Ovary (tissue), 9 donors: ENCODE data around the gene SHC3. TPM values are rescaled to one million over a fixed set of nuclear protein-coding genes. Genes with fewer than 3 reads are reported as not detected.

Experiments used
- DNase-seq, 5 donors: peaks; one replicate each; pipeline ENCODE4 v3.0.0-alpha.2; 2019 to 2020
- H3K27ac ChIP-seq, 2 donors: fragments of 200-600 bp; one replicate each; pipeline versions ENCODE4 v1.5.1 to v1.8.0; 2019 to 2022
- H3K27me3 ChIP-seq: fragments of 200-600 bp; one replicate; pipeline ENCODE4 v1.8.0; 2022
- H3K36me3 ChIP-seq: fragments of 200-600 bp; sonication (generic); one replicate; pipeline ENCODE4 v1.5.1; 2019
- H3K4me1 ChIP-seq: one replicate; pipeline ENCODE4 v1.8.1; 2013; ENCODE audit warnings: mild to moderate bottlenecking, moderate library complexity; ENCODE audit not compliant: insufficient read depth
- H3K4me3 ChIP-seq: fragments of 200-600 bp; sonication (generic); one replicate; pipeline ENCODE4 v1.5.1; 2017
- H3K9me3 ChIP-seq, 2 donors: fragments of 200-600 bp in 1 of 2; sonication (generic) in 1 of 2; one replicate each; pipeline versions ENCODE4 v1.5.1 to v1.8.1; 2013 to 2019; ENCODE audit warnings: mild to moderate bottlenecking in 1 of 2, moderate library complexity in 1 of 2
- CTCF ChIP-seq, 3 donors: fragments of 450-650 bp in 2 of 3; fragments of 200-600 bp in 1 of 3; IDR thresholded peaks; one replicate each; pipeline versions ENCODE4 v1.5.1 to v1.8.0; 2016 to 2022; ENCODE audit warnings: antibody characterized with exemption in 3 of 3, mild to moderate bottlenecking in 1 of 3
- EP300 ChIP-seq: sonication (generic); formaldehyde crosslinking; IDR thresholded peaks from one replicate; pipeline ENCODE4 v1.6.1; 2017; ENCODE audit warnings: antibody characterized with exemption
- POLR2A ChIP-seq: fragments of 450-650 bp; IDR thresholded peaks from one replicate; pipeline ENCODE4 v1.6.1; 2017; ENCODE audit warnings: antibody characterized with exemption, mild to moderate bottlenecking, moderate library complexity
- WGBS, 3 donors: extraction: QIAGEN DNeasy Blood & Tissue Kit in 1 of 3; methylation state at CpG; one replicate each; pipeline versions ENCODE4 v1.1.5 to v1.1.7; 2013 to 2017; 5-methylcytosine and 5-hydroxymethylcytosine counted together
- intact Hi-C, 4 donors: fragments of 100-400 bp; cut with DNase I; formaldehyde crosslinking; loops; one replicate each; pipeline versions ENCODE4 v1.11.0 to v1.15.1; 2022 to 2023
- polyA plus RNA-seq, 2 donors: library from polyadenylated mRNA; stranded (reverse); fragments of 200-250 nt in 1 of 2; fragments of 350-450 nt in 1 of 2; fragmentation: Illumina TruSeq in 1 of 2; extraction: RNeasy Lipid Tissue Mini Kit (QIAGEN cat#74804) in 1 of 2; gene quantifications; one replicate each; pipeline ENCODE4 v1.2.3, GENCODE V29; 2013 to 2014
- total RNA-seq, 7 donors: library from RNA; depleted of rRNA in 2 of 7; stranded (reverse); fragments of >200 nt in 2 of 7; fragmentation: NEBNext Ultra II Directional in 3 of 7; extraction: Animal tissue kit (Norgen Biotek cat#: 25700) in 3 of 7; gene quantifications; one replicate each; pipeline versions ENCODE4 v1.1.0 to v1.2.4, GENCODE V29; 2016 to 2023
- donor health status: DM: no; HTN: no; CAD: no; lungs with moderate emphysema.
- donor health status: DM: no; HTN: no; CAD: no.
- donor health status: Bipolar disorder and iron deficiency.
- donor health status: DM: yes; HTN: yes; CAD: no.
- donor health status: DM: no; HTN: no; CAD: no.
- donor health status: DM: yes; HTN: yes; CAD: no.

The SHC3 gene
- total and polyA plus RNA-seq, 9 donors = 0.05 to 1.0 (median 0.46) TPM

- 67 to 75% (median 70%) methylated on average over 14 of the region's 14 CpGs for WGBS, 3 donors
- TF ChIP-seq POLR2A (no peak), EP300 (no peak), CTCF (IDR thresholded peaks at IDR 0.05) (no peak)
- no peak overlapping the region for H3K27ac ChIP-seq
- no peak for DNase-seq
- H3K27me3 ChIP-seq = no peaks in the 10 kb centered on the region
- H3K4me1 ChIP-seq = no peaks in the 10 kb centered on the region
- no peaks in the 10 kb centered on the region for H3K9me3 ChIP-seq
- H3K36me3 ChIP-seq = no peaks in the 10 kb centered on the region
- H3K4me3 ChIP-seq = no peak overlapping the region
- intact Hi-C loops = no loop called here
These were observed 25.2 kb downstream of the SHC3 start for GRCh38 chr9:89153232-89154017.

DNA sequence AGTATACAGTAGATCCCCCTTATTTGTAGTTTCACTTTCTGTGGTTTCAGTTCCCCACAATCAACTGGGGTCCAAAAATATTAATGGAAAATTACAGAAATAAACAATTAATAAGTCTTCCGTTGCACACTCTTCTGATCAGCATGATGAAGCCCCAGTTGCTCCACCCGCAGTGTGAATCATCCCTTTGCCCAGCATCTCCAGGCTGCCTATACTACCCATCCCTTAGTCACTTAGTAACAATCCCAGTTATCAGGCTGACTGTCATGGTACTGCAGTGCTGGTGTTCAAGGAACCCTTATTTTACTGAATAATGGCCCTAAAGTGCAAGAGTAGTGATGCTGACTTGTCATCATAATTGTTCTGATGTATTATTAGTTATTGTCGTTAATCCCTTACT lies 28.9 kb downstream of the SHC3 start:
- 86 to 88% (median 86%) methylated on average over 3 of the region's 3 CpGs for WGBS, 3 donors

GRCh38 chr9:89145097-89145496 lies 33.5 kb downstream of the SHC3 start:
- no peak overlapping the region for H3K27ac ChIP-seq
- no peak for DNase-seq
- no peaks in the 10 kb centered on the region for H3K4me1 ChIP-seq
- no peak overlapping the region for H3K4me3 ChIP-seq
- H3K36me3 ChIP-seq = no peaks in the 10 kb centered on the region
- 75 to 85% (median 84%) methylated on average over 3 of the region's 3 CpGs for WGBS, 3 donors
- intact Hi-C loops = no loop called here
- TF ChIP-seq EP300 (no peak), CTCF (IDR thresholded peaks at IDR 0.05) (no peak), POLR2A (no peak)
- no peaks in the 10 kb centered on the region for H3K27me3 ChIP-seq
- no peaks in the 10 kb centered on the region for H3K9me3 ChIP-seq

More for the DNA sequence above, 28.9 kb downstream of the SHC3 start:
- Histone ChIP-seq H3K4me1 (no peaks in the 10 kb centered on the region), H3K9me3 (no peaks in the 10 kb centered on the region), H3K36me3 (no peaks in the 10 kb centered on the region), H3K4me3 (no peak overlapping the region), H3K27ac (no peak overlapping the region), H3K27me3 (no peaks in the 10 kb centered on the region)
- TF ChIP-seq POLR2A = no peak
- TF ChIP-seq EP300 = no peak
- TF ChIP-seq CTCF (IDR thresholded peaks at IDR 0.05) = no peak
- no peak for DNase-seq
- intact Hi-C loops = no loop called here

DNA sequence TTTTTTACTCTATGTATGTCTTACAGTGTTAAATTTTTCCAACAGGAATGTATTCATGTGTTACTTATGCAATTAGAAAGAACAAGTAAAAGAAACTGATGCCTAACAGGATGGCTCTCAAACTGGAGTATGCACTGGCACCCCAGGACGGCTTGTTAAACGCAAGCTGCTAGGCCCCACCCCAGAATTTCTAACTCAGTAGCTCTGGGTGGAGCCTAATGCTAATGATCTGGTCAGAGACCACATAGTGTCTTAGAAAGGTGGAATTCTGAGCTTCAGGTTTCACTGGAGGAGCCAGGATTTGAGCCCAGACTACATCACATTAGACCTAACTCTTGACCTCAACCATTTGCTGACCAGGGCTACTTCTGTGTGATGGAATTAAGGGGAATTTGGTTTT lies 34.4 kb downstream of the SHC3 start:
- Histone ChIP-seq H3K4me1 (no peaks in the 10 kb centered on the region), H3K9me3 (no peaks in the 10 kb centered on the region), H3K27me3 (no peaks in the 10 kb centered on the region), H3K36me3 (no peaks in the 10 kb centered on the region), H3K27ac (no peak overlapping the region), H3K4me3 (no peak overlapping the region)
- WGBS, 3 donors = 73 to 80% (median 75%) methylated on average over 2 of the region's 2 CpGs
- intact Hi-C loops = no loop called here
- no peak for DNase-seq
- TF ChIP-seq POLR2A (no peak), EP300 (no peak), CTCF (IDR thresholded peaks at IDR 0.05) (no peak)
